Adrenal gland (tissue), 12 donors: Measurements from ENCODE around the gene ZNF516. TPM values are rescaled to one million over a fixed set of nuclear protein-coding genes. Genes with fewer than 3 reads are reported as not detected.

Experiments used
- DNase-seq, 7 donors: peaks; one replicate each; pipeline ENCODE4 v3.0.0-alpha.2; 2019 to 2020
- H3K27ac ChIP-seq, 5 donors: fragments of 200-600 bp; sonication (generic) in 4 of 5; 1 replicate in 3 of 5; 2 replicates in 2 of 5; pipeline versions ENCODE4 v1.5.1 to v1.8.0; 2016 to 2020; ENCODE audit warnings: mild to moderate bottlenecking in 1 of 5
- H3K27me3 ChIP-seq: fragments of 200-600 bp; 2 replicates; pipeline ENCODE4 v1.8.0; 2021
- H3K36me3 ChIP-seq, 2 donors: fragments of 200-600 bp; replicated peaks in 1 of 2; 1 replicate in 1 of 2; 2 replicates in 1 of 2; pipeline versions ENCODE4 v1.5.1 to v1.8.0; 2018 to 2022
- H3K4me1 ChIP-seq, 2 donors: fragments of 200-600 bp; replicated peaks in 1 of 2; 1 replicate in 1 of 2; 2 replicates in 1 of 2; pipeline versions ENCODE4 v1.5.1 to v1.8.0; 2018 to 2021
- H3K4me3 ChIP-seq, 4 donors: fragments of 200-600 bp; sonication (generic) in 3 of 4; one replicate each; pipeline ENCODE4 v1.5.1; 2016 to 2018
- H3K9me3 ChIP-seq, 3 donors: fragments of 200-600 bp; sonication (generic) in 1 of 3; replicated peaks in 1 of 3; 1 replicate in 2 of 3; 2 replicates in 1 of 3; pipeline versions ENCODE4 v1.5.1 to v1.8.0; 2016 to 2021
- POLR2A ChIP-seq, 2 donors: fragments of 450-650 bp; IDR thresholded peaks; one replicate each; pipeline ENCODE4 v1.6.1; 2017; ENCODE audit warnings: antibody characterized with exemption in 2 of 2, mild to moderate bottlenecking in 2 of 2, moderate library complexity in 1 of 2
- WGBS, 4 donors: extraction: QIAGEN DNeasy Blood & Tissue Kit in 2 of 4; methylation state at CpG; one replicate each; pipeline versions ENCODE4 v1.1.5 to v1.1.7; 2013 to 2017; 5-methylcytosine and 5-hydroxymethylcytosine counted together
- intact Hi-C, 2 donors: fragments of 100-400 bp; cut with DNase I; formaldehyde crosslinking; loops; one replicate each; pipeline versions ENCODE4 v1.14.1 to v1.15.0; 2022 to 2023
- polyA plus RNA-seq, 3 donors: library from polyadenylated mRNA; stranded (reverse); fragments of 200-250 nt in 2 of 3; fragments of 350-450 nt in 1 of 3; fragmentation: Illumina TruSeq in 1 of 3; extraction: RNeasy Lipid Tissue Mini Kit (QIAGEN cat#74804) in 1 of 3; gene quantifications; one replicate each; pipeline ENCODE4 v1.2.3, GENCODE V29; 2013 to 2014
- total RNA-seq, 9 donors: library from RNA; depleted of rRNA in 4 of 9; stranded (reverse); fragments of >200 nt in 4 of 9; fragments of 120-200 nt in 1 of 9; fragmentation: NEBNext Ultra II Directional in 1 of 9; extraction: Animal tissue kit (Norgen Biotek cat#: 25700) in 1 of 9; gene quantifications; one replicate each; pipeline versions ENCODE4 v1.1.0 to v1.2.4, GENCODE V29; 2013 to 2023
- TF ChIP-seq, protein P1 (sequence below), 6 experiments: fragments of 450-650 bp in 4 of 6; fragments of 200-600 bp in 2 of 6; sonication (generic) in 1 of 6; IDR thresholded peaks; 1 replicate in 5 of 6; 2 replicates in 1 of 6; pipeline versions ENCODE4 v1.5.1 to v1.8.0; 2016 to 2021; ENCODE audit warnings: antibody characterized with exemption in 6 of 6, mild to moderate bottlenecking in 2 of 6, moderate library complexity in 1 of 6
- donor health status: healthy with polysubstance abuse.
- donor health status: Bipolar disorder and iron deficiency.
- donor health status: DM: yes; HTN: yes; CAD: no.
- donor health status: DM: no; HTN: no; CAD: no.
- donor health status: DM: no; HTN: no; CAD: no.
- donor health status: DM: yes; HTN: yes; CAD: no.

Gene ZNF516
- total and polyA plus RNA-seq, 12 donors, result 8.6 to 60.1 (median 31.0) TPM

DNA sequence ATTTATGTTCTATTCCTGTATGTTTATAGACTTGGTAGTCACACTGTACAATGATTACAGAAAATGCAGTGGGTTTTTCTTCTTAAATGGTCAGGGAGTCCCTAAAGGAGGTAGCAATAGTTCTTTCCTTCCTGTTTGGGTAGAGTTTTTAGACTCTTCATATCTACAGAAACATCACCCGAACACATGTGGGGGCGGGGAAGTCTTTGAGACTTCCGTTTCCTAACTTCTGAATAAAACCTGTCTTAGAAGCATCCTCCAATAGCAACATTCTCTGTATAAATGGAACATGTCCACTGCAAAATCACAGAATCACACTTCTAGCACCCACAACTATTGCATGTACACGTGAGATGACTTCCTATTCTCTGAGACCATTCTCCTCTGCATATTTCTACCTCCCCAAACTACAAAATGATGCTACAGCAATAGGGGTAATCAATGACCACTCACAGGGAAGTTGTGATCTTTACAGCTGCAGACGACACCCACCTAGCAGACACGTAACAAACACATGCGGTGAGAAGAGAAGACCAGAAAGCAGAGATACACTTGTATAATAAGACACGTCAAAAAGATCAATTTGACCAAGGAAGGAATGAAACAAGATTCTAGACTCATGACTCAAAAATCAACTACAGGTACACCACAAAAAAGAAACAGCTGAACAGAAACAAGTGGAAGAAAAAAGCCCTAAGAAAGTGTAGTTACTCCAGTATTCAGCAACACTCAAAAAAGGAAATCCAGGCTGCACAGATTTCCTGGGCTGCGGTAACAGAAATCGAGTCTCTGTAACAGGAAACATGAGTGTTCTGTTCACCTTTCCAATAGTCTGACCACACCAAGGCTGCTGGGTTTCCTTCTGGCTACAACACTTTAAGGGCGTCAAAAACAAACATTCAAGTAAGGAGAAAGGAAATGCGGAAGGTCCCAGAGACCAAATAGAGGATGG lies 120.4 kb downstream of the ZNF516 start:
- 84 to 86% (median 85%) methylated on average over 12 of the region's 12 CpGs for WGBS, 4 donors
- H3K27ac ChIP-seq, result no peak overlapping the region
- H3K27me3 ChIP-seq, result no peaks in the 10 kb centered on the region
- DNase-seq, result peak in 1 of 7 donors; percentile 13
- peaks cover 0 to 29% of the 10 kb centered on the region in 2 donors for H3K36me3 ChIP-seq
- peaks cover 0 to 5% of the 10 kb centered on the region in 2 donors for H3K4me1 ChIP-seq
- TF ChIP-seq, protein P1, sequence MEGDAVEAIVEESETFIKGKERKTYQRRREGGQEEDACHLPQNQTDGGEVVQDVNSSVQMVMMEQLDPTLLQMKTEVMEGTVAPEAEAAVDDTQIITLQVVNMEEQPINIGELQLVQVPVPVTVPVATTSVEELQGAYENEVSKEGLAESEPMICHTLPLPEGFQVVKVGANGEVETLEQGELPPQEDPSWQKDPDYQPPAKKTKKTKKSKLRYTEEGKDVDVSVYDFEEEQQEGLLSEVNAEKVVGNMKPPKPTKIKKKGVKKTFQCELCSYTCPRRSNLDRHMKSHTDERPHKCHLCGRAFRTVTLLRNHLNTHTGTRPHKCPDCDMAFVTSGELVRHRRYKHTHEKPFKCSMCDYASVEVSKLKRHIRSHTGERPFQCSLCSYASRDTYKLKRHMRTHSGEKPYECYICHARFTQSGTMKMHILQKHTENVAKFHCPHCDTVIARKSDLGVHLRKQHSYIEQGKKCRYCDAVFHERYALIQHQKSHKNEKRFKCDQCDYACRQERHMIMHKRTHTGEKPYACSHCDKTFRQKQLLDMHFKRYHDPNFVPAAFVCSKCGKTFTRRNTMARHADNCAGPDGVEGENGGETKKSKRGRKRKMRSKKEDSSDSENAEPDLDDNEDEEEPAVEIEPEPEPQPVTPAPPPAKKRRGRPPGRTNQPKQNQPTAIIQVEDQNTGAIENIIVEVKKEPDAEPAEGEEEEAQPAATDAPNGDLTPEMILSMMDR (IDR thresholded peaks at IDR 0.05), result no peak
- TF ChIP-seq POLR2A (IDR thresholded peaks at IDR 0.05), result no peak
- no peak overlapping the region for H3K4me3 ChIP-seq
- H3K9me3 ChIP-seq, result no peaks in the 10 kb centered on the region
- intact Hi-C loops, result no loop called here

DNA sequence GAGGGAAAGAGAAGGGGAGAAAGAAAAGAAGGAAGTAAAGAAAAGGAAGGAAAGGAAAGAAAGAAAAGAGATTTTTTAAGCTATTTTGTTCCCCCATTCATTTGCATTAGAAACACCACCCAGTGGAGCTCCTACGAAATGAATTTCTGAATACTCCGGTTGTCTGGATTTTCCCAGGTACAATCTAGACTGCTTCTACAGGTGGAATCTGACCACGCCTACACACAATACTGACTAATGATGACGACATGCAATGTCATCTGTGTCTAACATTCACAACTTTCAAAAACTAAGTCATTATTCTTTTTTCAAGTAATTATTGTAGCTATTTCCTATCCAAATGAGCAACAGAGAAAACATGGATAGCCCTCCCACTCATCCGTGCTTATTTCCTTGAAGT lies 121.7 kb downstream of the ZNF516 start:
- Histone ChIP-seq H3K4me3 (no peak overlapping the region), H3K27ac (no peak overlapping the region), H3K36me3 (peaks cover 0 to 16% of the 10 kb centered on the region in 2 donors), H3K4me1 (peaks cover 0 to 5% of the 10 kb centered on the region in 2 donors), H3K9me3 (no peaks in the 10 kb centered on the region), H3K27me3 (no peaks in the 10 kb centered on the region)
- 90 to 95% (median 93%) methylated on average over 5 of the region's 5 CpGs for WGBS, 4 donors
- DNase-seq, result no peak
- TF ChIP-seq POLR2A (IDR thresholded peaks at IDR 0.05), result no peak
- TF ChIP-seq, protein P1 (IDR thresholded peaks at IDR 0.05), result no peak
- intact Hi-C loops, result no loop called here

GRCh38 chr18:76371301-76372203 lies 123.5 kb downstream of the ZNF516 start:
- intact Hi-C loops, result no loop called here
- peaks cover 0 to 5% of the 10 kb centered on the region in 2 donors for H3K4me1 ChIP-seq
- H3K4me3 ChIP-seq, result no peak overlapping the region
- peaks cover 0 to 11% of the 10 kb centered on the region in 2 donors for H3K36me3 ChIP-seq
- no peaks in the 10 kb centered on the region for H3K27me3 ChIP-seq
- 95 to 96% (median 95%) methylated on average over 25 to 43 of the region's 43 CpGs for WGBS, 4 donors
- TF ChIP-seq POLR2A (IDR thresholded peaks at IDR 0.05), result no peak
- TF ChIP-seq, protein P1 (IDR thresholded peaks at IDR 0.05), result no peak
- H3K27ac ChIP-seq, result no peak overlapping the region
- no peak for DNase-seq
- no peaks in the 10 kb centered on the region for H3K9me3 ChIP-seq

DNA sequence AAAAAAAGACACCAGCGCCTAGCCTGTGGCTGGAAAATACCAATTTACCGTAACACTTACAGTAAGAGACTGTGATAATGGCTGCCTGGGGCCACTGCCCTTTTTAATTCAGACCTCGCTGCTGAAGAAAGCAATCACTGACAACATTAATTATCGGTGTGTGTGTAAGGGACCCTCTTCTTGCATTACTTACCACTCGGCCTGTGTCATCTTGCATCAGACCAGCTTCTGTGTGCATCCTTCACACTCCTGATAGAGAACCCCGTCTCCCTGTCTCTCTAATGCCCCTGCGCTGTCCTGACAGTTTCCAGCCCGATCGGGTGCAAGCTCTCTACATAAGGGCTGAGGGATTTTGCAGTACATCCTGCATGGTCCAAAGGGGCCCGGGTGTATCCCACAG lies 124.4 kb downstream of the ZNF516 start:
- H3K36me3 ChIP-seq, result peaks cover 0 to 11% of the 10 kb centered on the region in 2 donors
- 82 to 96% (median 95%) methylated on average over 10 of the region's 10 CpGs for WGBS, 4 donors
- no peaks in the 10 kb centered on the region for H3K9me3 ChIP-seq
- H3K27me3 ChIP-seq, result no peaks in the 10 kb centered on the region
- DNase-seq, result peak in 1 of 7 donors; percentile 8
- TF ChIP-seq POLR2A (IDR thresholded peaks at IDR 0.05), result no peak
- TF ChIP-seq, protein P1 (IDR thresholded peaks at IDR 0.05), result no peak
- intact Hi-C loops, result no loop called here
- no peak overlapping the region for H3K27ac ChIP-seq
- H3K4me3 ChIP-seq, result no peak overlapping the region
- H3K4me1 ChIP-seq, result peaks cover 0 to 5% of the 10 kb centered on the region in 2 donors
